PC-9 (cell line): ENCODE data around the gene CACNA1B.

ENCODE experiments used
- CTCF ChIP-seq: fragments of 200-600 bp; sonication (generic); conservative IDR thresholded peaks from 2 replicates; pipeline ENCODE4 v1.6.1; 2017; ENCODE audit warnings: mixed run types, antibody characterized with exemption, mild to moderate bottlenecking, moderate library complexity
- EZH2 ChIP-seq: fragments of 200-600 bp; sonication (generic); IDR thresholded peaks from 2 replicates; pipeline ENCODE4 v1.8.0; 2017; ENCODE audit warnings: antibody characterized with exemption, low read depth

GRCh38 chr9:137836151-137836830 lies 41.3 kb upstream of the CACNA1B start:
- TF ChIP-seq EZH2 (no peak), CTCF (no peak)
